ENCODE data around the gene NAA20.

The NAA20 gene

GRCh38 chr20:19976595-19977372 is 40.4 kb upstream of the NAA20 start:
- H3K4me3 ChIP-seq (ENCODE audit: low read depth, low read length): no peak overlapping the region
- TF ChIP-seq, protein P1, sequence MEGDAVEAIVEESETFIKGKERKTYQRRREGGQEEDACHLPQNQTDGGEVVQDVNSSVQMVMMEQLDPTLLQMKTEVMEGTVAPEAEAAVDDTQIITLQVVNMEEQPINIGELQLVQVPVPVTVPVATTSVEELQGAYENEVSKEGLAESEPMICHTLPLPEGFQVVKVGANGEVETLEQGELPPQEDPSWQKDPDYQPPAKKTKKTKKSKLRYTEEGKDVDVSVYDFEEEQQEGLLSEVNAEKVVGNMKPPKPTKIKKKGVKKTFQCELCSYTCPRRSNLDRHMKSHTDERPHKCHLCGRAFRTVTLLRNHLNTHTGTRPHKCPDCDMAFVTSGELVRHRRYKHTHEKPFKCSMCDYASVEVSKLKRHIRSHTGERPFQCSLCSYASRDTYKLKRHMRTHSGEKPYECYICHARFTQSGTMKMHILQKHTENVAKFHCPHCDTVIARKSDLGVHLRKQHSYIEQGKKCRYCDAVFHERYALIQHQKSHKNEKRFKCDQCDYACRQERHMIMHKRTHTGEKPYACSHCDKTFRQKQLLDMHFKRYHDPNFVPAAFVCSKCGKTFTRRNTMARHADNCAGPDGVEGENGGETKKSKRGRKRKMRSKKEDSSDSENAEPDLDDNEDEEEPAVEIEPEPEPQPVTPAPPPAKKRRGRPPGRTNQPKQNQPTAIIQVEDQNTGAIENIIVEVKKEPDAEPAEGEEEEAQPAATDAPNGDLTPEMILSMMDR (IDR thresholded peaks at IDR 0.05; ENCODE audit: borderline replicate concordance, insufficient read depth, low read depth, low read length): no peak

DNA sequence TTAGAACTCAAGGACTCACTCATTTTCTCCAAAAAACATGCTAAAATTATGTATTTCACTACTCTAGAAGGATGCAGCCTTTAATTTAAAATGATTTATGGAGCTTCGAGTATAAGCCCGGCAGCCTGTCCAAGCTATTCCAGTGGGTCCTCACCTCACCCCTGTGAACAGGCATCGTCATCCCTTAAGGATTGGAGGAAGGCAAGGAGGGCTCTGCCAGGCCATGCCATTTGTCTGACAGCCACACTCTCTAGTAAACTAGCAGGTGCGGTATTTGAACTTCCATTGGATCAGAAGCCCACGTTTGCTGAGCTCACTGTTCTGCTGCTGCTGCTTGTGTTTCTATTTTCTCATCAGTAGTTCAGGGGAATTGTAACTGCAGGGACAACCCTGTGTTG is 39.8 kb upstream of the NAA20 start:
- H3K4me3 ChIP-seq (ENCODE audit: low read depth, low read length): no peak overlapping the region
- TF ChIP-seq, protein P1 (IDR thresholded peaks at IDR 0.05; ENCODE audit: borderline replicate concordance, insufficient read depth, low read depth, low read length): no peak

- TF ChIP-seq, protein P1 (IDR thresholded peaks at IDR 0.05; ENCODE audit: borderline replicate concordance, insufficient read depth, low read depth, low read length): no peak
- no peak overlapping the region for H3K4me3 ChIP-seq (ENCODE audit: low read depth, low read length)
Measured at GRCh38 chr20:19978511-19979210, 38.5 kb upstream of the NAA20 start.

GRCh38 chr20:19981031-19981451 is 36.1 kb upstream of the NAA20 start:
- H3K4me3 ChIP-seq (ENCODE audit: low read depth, low read length): no peak overlapping the region

GRCh38 chr20:19986419-19986818 is 30.7 kb upstream of the NAA20 start:
- TF ChIP-seq, protein P1 (IDR thresholded peaks at IDR 0.05; ENCODE audit: borderline replicate concordance, insufficient read depth, low read depth, low read length): no peak
- H3K4me3 ChIP-seq (ENCODE audit: low read depth, low read length): no peak overlapping the region

More at GRCh38 chr20:19981031-19981451, 36.1 kb upstream of the NAA20 start:
- TF ChIP-seq, protein P1 (IDR thresholded peaks at IDR 0.05; ENCODE audit: borderline replicate concordance, insufficient read depth, low read depth, low read length): no peak

- TF ChIP-seq, protein P1 (IDR thresholded peaks at IDR 0.05; ENCODE audit: borderline replicate concordance, insufficient read depth, low read depth, low read length): no peak
- no peak overlapping the region for H3K4me3 ChIP-seq (ENCODE audit: low read depth, low read length)
Measured at GRCh38 chr20:19987046-19987445, 30.1 kb upstream of the NAA20 start.
